ENCODE data around the gene PRKCA. TPM values are rescaled to one million over a fixed set of nuclear protein-coding genes. Genes with fewer than 3 reads are reported as not detected.

Gene PRKCA
- total and polyA plus RNA-seq, 4 donors = 3.0 to 14.1 (median 5.4) TPM

GRCh38 chr17:66580956-66581391, 278.6 kb downstream of the PRKCA start:
- WGBS = 61% methylated on average over 3 of the region's 3 CpGs
- no peak for DNase-seq (ENCODE audit: low spot score)
- TF ChIP-seq MAX (IDR thresholded peaks at IDR 0.05) (no peak), YY1 (IDR thresholded peaks at IDR 0.05) (no peak), NR2F2 (IDR thresholded peaks at IDR 0.05) (peak; percentile 94), EGR1 (IDR thresholded peaks at IDR 0.05; ENCODE audit: low read depth in 2 of 2) (no peak), HNF4G (IDR thresholded peaks at IDR 0.05) (no peak), ZBTB33 (IDR thresholded peaks at IDR 0.05) (no peak), REST (IDR thresholded peaks at IDR 0.05) (no peak), SP1 (IDR thresholded peaks at IDR 0.05) (no peak), CTCF (IDR thresholded peaks at IDR 0.05; ENCODE audit: low read depth, low read length, missing input control) (no peak), GABPA (IDR thresholded peaks at IDR 0.05 in 1 of 2, conservative IDR thresholded peaks at IDR 0.05 in 1 of 2) (no peak), RXRA (IDR thresholded peaks at IDR 0.05) (peak; percentile 10 to 49), FOXA1 (IDR thresholded peaks at IDR 0.05) (no peak)
- Histone ChIP-seq H3K4me3 (ENCODE audit: low read depth in 1 of 3, low read length in 3 of 3) (no peak overlapping the region), H3K9ac (ENCODE audit: low read depth in 1 of 2, low read length in 2 of 2) (no peak overlapping the region), H3K9me3 (ENCODE audit: control insufficient read depth in 4 of 4, low read length in 3 of 4) (no peaks in the 10 kb centered on the region), H3K27ac (ENCODE audit: low read depth in 1 of 2, low read length in 2 of 2) (peak overlapping the region; percentile 44 to 80), H3K36me3 (ENCODE audit: control insufficient read depth in 4 of 4, insufficient read depth in 3 of 4, low read depth in 1 of 4, low read length in 3 of 4) (no peaks in the 10 kb centered on the region), H3K4me1 (ENCODE audit: control insufficient read depth in 4 of 4, insufficient read depth in 4 of 4, low read length in 3 of 4) (peaks cover 7 to 17% (median 13%) of the 10 kb centered on the region in 4 donors), H3K27me3 (ENCODE audit: control insufficient read depth in 4 of 4, insufficient read depth in 4 of 4, low read length in 3 of 4) (no peaks in the 10 kb centered on the region)

GRCh38 chr17:66582373-66583111, 280.1 kb downstream of the PRKCA start:
- no peak overlapping the region for H3K4me3 ChIP-seq (ENCODE audit: low read depth in 1 of 3, low read length in 3 of 3)
- no peak overlapping the region for H3K9ac ChIP-seq (ENCODE audit: low read depth in 1 of 2, low read length in 2 of 2)
- DNase-seq (ENCODE audit: low spot score) = no peak
- WGBS = 92% methylated on average over 5 of the region's 5 CpGs
- no peaks in the 10 kb centered on the region for H3K36me3 ChIP-seq (ENCODE audit: control insufficient read depth in 4 of 4, insufficient read depth in 3 of 4, low read depth in 1 of 4, low read length in 3 of 4)
- no peaks in the 10 kb centered on the region for H3K27me3 ChIP-seq (ENCODE audit: control insufficient read depth in 4 of 4, insufficient read depth in 4 of 4, low read length in 3 of 4)
- no peaks in the 10 kb centered on the region for H3K9me3 ChIP-seq (ENCODE audit: control insufficient read depth in 4 of 4, low read length in 3 of 4)
- TF ChIP-seq EGR1 (IDR thresholded peaks at IDR 0.05; ENCODE audit: low read depth in 2 of 2) = no peak
- no peak for TF ChIP-seq RAD21 (IDR thresholded peaks at IDR 0.05)
- TF ChIP-seq JUND (IDR thresholded peaks at IDR 0.05) = no peak
- no peak for TF ChIP-seq GABPA (IDR thresholded peaks at IDR 0.05 in 1 of 2, conservative IDR thresholded peaks at IDR 0.05 in 1 of 2)
- TF ChIP-seq REST (IDR thresholded peaks at IDR 0.05) = no peak
- H3K4me1 ChIP-seq (ENCODE audit: control insufficient read depth in 4 of 4, insufficient read depth in 4 of 4, low read length in 3 of 4) = peaks cover 7 to 17% (median 13%) of the 10 kb centered on the region in 4 donors
- H3K27ac ChIP-seq (ENCODE audit: low read depth in 1 of 2, low read length in 2 of 2) = peak overlapping the region; percentile 8 to 44

Measured in liver (tissue), 9 donors.